Measurements from ENCODE around the gene CGAS. TPM values are rescaled to one million over a fixed set of nuclear protein-coding genes. Genes with fewer than 3 reads are reported as not detected.
A peak's percentile ranks its signal among the peaks of the same experiment; 100 is the strongest.
"Not testable (repeated sequence)": the region's sequence is repeated elsewhere in the genome, so short reads cannot be mapped to it uniquely, and the experiment has no call there.

The CGAS gene
- total RNA-seq, 2 donors from 2014 or later: 2.5 to 3.8 TPM

- no peak overlapping the region for H3K9ac ChIP-seq (ENCODE audit: extremely low read depth, low read length, poor library complexity, severe bottlenecking)
- no peak for TF ChIP-seq CTCF (conservative IDR thresholded peaks at IDR 0.05)
- Mint-ChIP-seq H3K36me3 (ENCODE audit: low read depth) (no peaks in the 10 kb centered on the region), H3K27me3 (ENCODE audit: insufficient read depth) (peaks cover 4% of the 10 kb centered on the region), H3K27ac (no peak overlapping the region), H3K4me3 (peak overlapping the region; percentile 73), H3K9me3 (no peaks in the 10 kb centered on the region), H3K4me1 (peaks cover 2% of the 10 kb centered on the region)
- WGBS, 2 experiments (ENCODE audit: insufficient coverage in 1 of 2, insufficient read length in 1 of 2): 53 to 100% methylated on average over 2 to 4 of the region's 4 CpGs
- H3K36me3 ChIP-seq (ENCODE audit: control insufficient read depth, insufficient read depth, low read length): no peaks in the 10 kb centered on the region
- no peak overlapping the region for H3K27ac ChIP-seq (ENCODE audit: low read depth, low read length)
- no peaks in the 10 kb centered on the region for H3K9me3 ChIP-seq (ENCODE audit: control insufficient read depth, low read length)
- no peaks in the 10 kb centered on the region for H3K4me1 ChIP-seq (ENCODE audit: control insufficient read depth, insufficient read depth, low read length)
- H3K27me3 ChIP-seq (ENCODE audit: control insufficient read depth, insufficient read depth, low read length, poor library complexity, severe bottlenecking): no peaks in the 10 kb centered on the region
- peak overlapping the region; percentile 86 for H3K4me3 ChIP-seq (ENCODE audit: low read length)
- no peak for DNase-seq
These were observed 63.7 kb downstream of the CGAS start for GRCh38 chr6:73388433-73388799.

- H3K4me1 ChIP-seq (ENCODE audit: control insufficient read depth, insufficient read depth, low read length): no peaks in the 10 kb centered on the region
- Mint-ChIP-seq H3K4me3 (no peak overlapping the region), H3K27me3 (ENCODE audit: insufficient read depth) (no peaks in the 10 kb centered on the region), H3K9me3 (no peaks in the 10 kb centered on the region), H3K36me3 (ENCODE audit: low read depth) (no peaks in the 10 kb centered on the region), H3K27ac (no peak overlapping the region), H3K4me1 (no peaks in the 10 kb centered on the region)
- H3K36me3 ChIP-seq (ENCODE audit: control insufficient read depth, insufficient read depth, low read length): no peaks in the 10 kb centered on the region
- H3K4me3 ChIP-seq (ENCODE audit: low read length): no peak overlapping the region
- H3K9ac ChIP-seq (ENCODE audit: extremely low read depth, low read length, poor library complexity, severe bottlenecking): no peak overlapping the region
- no peak for DNase-seq
- no peak overlapping the region for H3K27ac ChIP-seq (ENCODE audit: low read depth, low read length)
- H3K9me3 ChIP-seq (ENCODE audit: control insufficient read depth, low read length): no peaks in the 10 kb centered on the region
- WGBS, 2 experiments (ENCODE audit: insufficient coverage in 1 of 2, insufficient read length in 1 of 2): 85 to 93% methylated on average over 2 to 6 of the region's 6 CpGs
- H3K27me3 ChIP-seq (ENCODE audit: control insufficient read depth, insufficient read depth, low read length, poor library complexity, severe bottlenecking): no peaks in the 10 kb centered on the region
- peak; percentile 14 for TF ChIP-seq CTCF (conservative IDR thresholded peaks at IDR 0.05)
These were observed 69.5 kb downstream of the CGAS start for GRCh38 chr6:73382462-73383113.

GRCh38 chr6:73381531-73381930 is 70.6 kb downstream of the CGAS start:
- not testable (repeated sequence) for H3K27me3 Mint-ChIP-seq (ENCODE audit: insufficient read depth)

GRCh38 chr6:73377225-73377624 is 74.9 kb downstream of the CGAS start:
- H3K4me3 Mint-ChIP-seq: no peak overlapping the region
- 93 to 100% methylated on average over 1 to 3 of the region's 3 CpGs for WGBS, 2 experiments (ENCODE audit: insufficient coverage in 1 of 2, insufficient read length in 1 of 2)

More at GRCh38 chr6:73381531-73381930, 70.6 kb downstream of the CGAS start:
- not testable (repeated sequence) for H3K9me3 ChIP-seq (ENCODE audit: control insufficient read depth, low read length); H3K9me3 Mint-ChIP-seq; H3K4me3 ChIP-seq (ENCODE audit: low read length); DNase-seq; H3K36me3 Mint-ChIP-seq (ENCODE audit: low read depth); H3K9ac ChIP-seq (ENCODE audit: extremely low read depth, low read length, poor library complexity, severe bottlenecking); H3K4me1 Mint-ChIP-seq; H3K4me1 ChIP-seq (ENCODE audit: control insufficient read depth, insufficient read depth, low read length); H3K27me3 ChIP-seq (ENCODE audit: control insufficient read depth, insufficient read depth, low read length, poor library complexity, severe bottlenecking); H3K27ac ChIP-seq (ENCODE audit: low read depth, low read length); H3K27ac Mint-ChIP-seq; H3K36me3 ChIP-seq (ENCODE audit: control insufficient read depth, insufficient read depth, low read length); H3K4me3 Mint-ChIP-seq
- 92 to 93% methylated on average over 8 to 10 of the region's 10 CpGs for WGBS, 2 experiments (ENCODE audit: insufficient coverage in 1 of 2, insufficient read length in 1 of 2)

More at GRCh38 chr6:73377225-73377624, 74.9 kb downstream of the CGAS start:
- H3K27ac ChIP-seq (ENCODE audit: low read depth, low read length): no peak overlapping the region
- DNase-seq: no peak
- no peak overlapping the region for H3K4me3 ChIP-seq (ENCODE audit: low read length)
- peaks cover 4% of the 10 kb centered on the region for H3K9me3 ChIP-seq (ENCODE audit: control insufficient read depth, low read length)
- no peaks in the 10 kb centered on the region for H3K4me1 Mint-ChIP-seq
- H3K4me1 ChIP-seq (ENCODE audit: control insufficient read depth, insufficient read depth, low read length): no peaks in the 10 kb centered on the region
- H3K36me3 ChIP-seq (ENCODE audit: control insufficient read depth, insufficient read depth, low read length): no peaks in the 10 kb centered on the region
- no peaks in the 10 kb centered on the region for H3K27me3 Mint-ChIP-seq (ENCODE audit: insufficient read depth)
- H3K36me3 Mint-ChIP-seq (ENCODE audit: low read depth): no peaks in the 10 kb centered on the region
- no peaks in the 10 kb centered on the region for H3K27me3 ChIP-seq (ENCODE audit: control insufficient read depth, insufficient read depth, low read length, poor library complexity, severe bottlenecking)
- TF ChIP-seq CTCF (conservative IDR thresholded peaks at IDR 0.05): no peak
- no peak overlapping the region for H3K9ac ChIP-seq (ENCODE audit: extremely low read depth, low read length, poor library complexity, severe bottlenecking)
- H3K27ac Mint-ChIP-seq: no peak overlapping the region
- peaks cover 5% of the 10 kb centered on the region for H3K9me3 Mint-ChIP-seq

All from endodermal cell (in vitro differentiated cells).